ENCODE measurements around the gene GGN. TPM values are rescaled to one million over a fixed set of nuclear protein-coding genes. Genes with fewer than 3 reads are reported as not detected.

Gene GGN
- total and polyA plus RNA-seq, 2 donors from 2014 or later, result 0.92 to 1.6 TPM

- peaks cover 0 to 4% (median 0%) of the 10 kb centered on the region in 3 donors for H3K4me1 ChIP-seq (ENCODE audit: control insufficient read depth in 2 of 3, insufficient read depth in 2 of 3, low read depth in 1 of 3, low read length in 3 of 3)
- no peak within 1 kb of the TSS for H3K27ac ChIP-seq (ENCODE audit: low read depth in 2 of 2, low read length in 2 of 2)
- DNase-seq (peak; percentile 81 to 92 (median 85)), FAIRE-seq (no peak)
- peaks cover 0 to 3% (median 0%) of the 10 kb centered on the region in 3 donors for H3K36me3 ChIP-seq (ENCODE audit: control insufficient read depth in 2 of 3, insufficient read depth in 3 of 3, low read length in 3 of 3)
- no peaks in the 10 kb centered on the region for H3K9me3 ChIP-seq (ENCODE audit: control insufficient read depth in 2 of 3, insufficient read depth in 1 of 3, low read length in 3 of 3)
- intact Hi-C loops (cut with DNase I), result no loop called here
- peaks cover 3% of the 10 kb centered on the region for H3K27me3 ChIP-seq (ENCODE audit: control insufficient read depth, insufficient read depth, low read length)
- TF ChIP-seq CTCF (IDR thresholded peaks at IDR 0.05; ENCODE audit: borderline replicate concordance, extremely low read depth, insufficient read depth), result no peak
- peak within 1 kb of the TSS in 2 of 3 donors; percentile 34 to 37 for H3K9ac ChIP-seq (ENCODE audit: low read length in 3 of 3)
- H3K4me3 ChIP-seq (ENCODE audit: low read length in 3 of 3), result peak within 1 kb of the TSS; percentile 47 to 64 (median 50)
Observed at GRCh38 chr19:38388349-38389100, 691 bp upstream of the GGN start, which contains the start of gene SPRED3. Gene SPRED3, plus strand, starts transcription at chr19:38388697. Its CDS starts 1,606 bp downstream, at chr19:38390303.

- Histone ChIP-seq H3K9me3 (ENCODE audit: control insufficient read depth in 2 of 3, insufficient read depth in 1 of 3, low read length in 3 of 3) (no peaks in the 10 kb centered on the region), H3K9ac (ENCODE audit: low read length in 3 of 3) (no peak overlapping the region), H3K27ac (ENCODE audit: low read depth in 2 of 2, low read length in 2 of 2) (no peak overlapping the region), H3K4me1 (ENCODE audit: control insufficient read depth in 2 of 3, insufficient read depth in 2 of 3, low read depth in 1 of 3, low read length in 3 of 3) (peaks cover 0 to 4% (median 0%) of the 10 kb centered on the region in 3 donors), H3K4me3 (ENCODE audit: low read length in 3 of 3) (peak overlapping the region; percentile 42 to 64 (median 54)), H3K27me3 (ENCODE audit: control insufficient read depth, insufficient read depth, low read length) (peaks cover 2% of the 10 kb centered on the region), H3K36me3 (ENCODE audit: control insufficient read depth in 2 of 3, insufficient read depth in 3 of 3, low read length in 3 of 3) (peaks cover 0 to 15% (median 5%) of the 10 kb centered on the region in 3 donors)
- DNase-seq (peak in 1 of 5 donors; percentile 76), FAIRE-seq (no peak)
- intact Hi-C loops (cut with DNase I), result no loop called here
- no peak for TF ChIP-seq CTCF (IDR thresholded peaks at IDR 0.05; ENCODE audit: borderline replicate concordance, extremely low read depth, insufficient read depth)
Observed at GRCh38 chr19:38386971-38387549, 774 bp downstream of the GGN start.

- no peak for TF ChIP-seq CTCF (IDR thresholded peaks at IDR 0.05; ENCODE audit: borderline replicate concordance, extremely low read depth, insufficient read depth)
- peaks cover 0 to 4% (median 0%) of the 10 kb centered on the region in 3 donors for H3K4me1 ChIP-seq (ENCODE audit: control insufficient read depth in 2 of 3, insufficient read depth in 2 of 3, low read depth in 1 of 3, low read length in 3 of 3)
- no peak overlapping the region for H3K9ac ChIP-seq (ENCODE audit: low read length in 3 of 3)
- intact Hi-C loops (cut with DNase I), result no loop called here
- H3K27me3 ChIP-seq (ENCODE audit: control insufficient read depth, insufficient read depth, low read length), result peaks cover 2% of the 10 kb centered on the region
- peaks cover 0 to 21% (median 6%) of the 10 kb centered on the region in 3 donors for H3K36me3 ChIP-seq (ENCODE audit: control insufficient read depth in 2 of 3, insufficient read depth in 3 of 3, low read length in 3 of 3)
- H3K9me3 ChIP-seq (ENCODE audit: control insufficient read depth in 2 of 3, insufficient read depth in 1 of 3, low read length in 3 of 3), result no peaks in the 10 kb centered on the region
- H3K27ac ChIP-seq (ENCODE audit: low read depth in 2 of 2, low read length in 2 of 2), result no peak overlapping the region
- H3K4me3 ChIP-seq (ENCODE audit: low read length in 3 of 3), result no peak overlapping the region
- FAIRE-seq, result no peak
- peak in 3 of 5 donors; percentile 41 to 82 (median 73) for DNase-seq
Observed at GRCh38 chr19:38386300-38386970, 1.4 kb downstream of the GGN start.

Measured in kidney (tissue), 14 donors.